HTERT RPE-1 (cell line): Measurements from ENCODE around the gene THBD.

Source experiments
- in situ Hi-C: fragments of 300-500 bp; cut with MboI; formaldehyde crosslinking; loops from 4 replicates; pipeline ENCODE4 v1.14.3; 2020; ENCODE audit warnings: low sequenced_read_pairs

The THBD gene

DNA sequence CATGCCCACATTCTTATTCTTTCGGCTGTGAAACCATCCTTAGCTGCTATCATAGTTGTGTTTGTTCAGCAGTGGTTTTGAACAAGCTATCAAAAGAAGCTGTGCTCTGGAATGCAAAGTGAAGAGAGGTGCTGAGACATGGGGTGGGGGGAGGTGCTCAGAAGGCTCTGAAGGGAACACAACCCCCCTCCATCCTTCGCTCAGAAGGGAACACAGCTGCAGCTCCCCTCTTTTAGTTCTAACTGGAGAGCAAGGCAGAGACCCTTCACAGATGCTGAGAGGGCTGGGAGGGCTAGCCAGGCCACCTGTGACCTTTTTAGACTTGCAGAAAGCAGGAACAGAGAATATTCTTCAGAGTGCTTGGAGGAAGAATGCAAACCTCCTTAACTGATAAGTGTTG lies 32.0 kb downstream of the THBD start:
- in situ Hi-C loops, result no loop called here

DNA sequence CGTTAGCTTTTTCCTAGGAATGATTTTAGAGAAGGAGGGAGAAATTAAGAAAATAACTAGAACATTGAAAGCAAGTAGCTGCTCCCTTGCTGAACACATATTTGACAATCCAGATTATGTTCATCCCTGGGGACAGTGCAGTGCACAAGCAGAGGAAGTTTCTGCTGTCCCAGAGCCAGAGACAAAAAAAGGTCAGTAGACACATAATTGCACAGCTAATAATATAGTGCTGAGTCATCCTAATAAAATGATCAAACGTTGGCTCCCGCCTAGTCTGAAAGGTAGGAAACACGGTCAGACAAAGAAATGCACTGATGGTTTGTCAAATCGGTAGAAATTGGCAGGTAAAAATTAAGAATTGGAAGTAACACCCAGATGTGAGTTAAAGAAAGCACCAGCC lies 36.0 kb downstream of the THBD start:
- in situ Hi-C loops, result no loop called here

DNA sequence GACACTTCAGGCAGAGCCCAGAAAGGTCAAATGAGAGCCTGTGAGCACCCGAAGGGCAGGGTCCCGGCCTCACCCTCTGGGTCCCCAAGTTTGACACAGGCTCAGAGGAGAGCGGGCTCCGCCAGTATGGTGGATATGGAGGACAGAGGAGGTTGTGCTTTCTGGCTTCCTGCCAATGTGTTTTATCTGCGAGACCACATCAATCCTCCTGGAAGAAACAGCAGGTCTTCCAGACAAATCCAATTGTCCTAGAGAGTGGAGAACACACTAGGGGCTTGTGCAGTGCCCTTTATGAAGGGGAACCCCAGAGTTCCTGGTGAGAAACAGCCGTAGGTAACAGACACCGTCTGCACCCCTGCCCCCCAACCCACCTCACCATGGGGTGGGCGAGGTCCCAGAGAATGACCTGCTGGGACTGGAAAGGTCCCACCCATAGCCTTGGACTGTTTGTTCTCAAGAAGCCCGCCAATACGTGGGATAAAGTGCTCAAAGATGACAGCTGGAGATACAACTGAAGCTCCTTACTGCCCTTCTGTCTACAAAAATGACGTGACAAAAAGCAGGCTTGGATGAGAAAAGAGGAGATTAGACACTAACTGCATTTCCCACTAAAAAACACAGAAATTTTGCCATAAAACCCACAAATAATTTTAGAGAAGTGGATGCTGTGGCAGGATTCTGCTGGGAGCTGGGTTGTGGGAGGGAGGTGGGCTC lies 38.3 kb downstream of the THBD start:
- in situ Hi-C loops, result no loop called here

DNA sequence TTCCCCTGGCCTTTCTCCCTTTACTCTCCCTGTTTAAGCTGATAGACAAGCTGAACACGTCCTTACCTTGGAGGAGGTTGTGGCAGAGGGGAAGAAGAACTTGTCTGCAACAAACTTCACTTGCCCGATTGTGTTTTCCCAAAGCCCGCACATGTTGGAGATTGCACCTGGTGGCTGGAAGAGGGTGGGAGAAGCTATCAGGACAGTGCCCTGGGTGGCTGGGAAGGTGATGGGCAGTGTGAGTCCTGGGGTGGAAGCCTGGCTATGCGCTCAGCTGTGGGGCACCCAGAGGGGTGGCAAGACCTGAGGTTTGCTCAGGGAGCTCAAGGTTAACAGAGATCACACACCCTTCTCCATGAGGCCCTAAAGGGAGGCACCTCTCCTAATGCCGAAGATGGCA lies 39.4 kb downstream of the THBD start:
- in situ Hi-C loops, result no loop called here

DNA sequence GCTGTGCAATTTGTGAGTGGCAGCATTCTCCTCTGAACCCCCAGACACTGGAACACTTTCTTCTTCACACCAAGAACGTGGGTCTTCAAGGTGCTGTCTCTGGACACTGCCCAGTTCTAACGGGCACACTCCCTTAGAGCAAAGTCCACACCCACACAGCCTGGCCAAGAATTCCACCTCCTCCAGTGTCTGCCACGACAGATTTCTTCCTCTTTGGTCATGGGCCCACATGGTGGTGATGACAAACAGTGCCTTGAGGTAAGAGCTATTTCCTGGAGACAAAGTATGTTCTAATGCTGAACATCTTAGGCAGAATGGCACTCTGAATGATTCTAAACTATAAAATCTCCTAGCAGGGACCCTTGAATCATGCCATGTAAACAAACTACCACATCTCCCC lies 39.8 kb downstream of the THBD start:
- in situ Hi-C loops, result no loop called here

DNA sequence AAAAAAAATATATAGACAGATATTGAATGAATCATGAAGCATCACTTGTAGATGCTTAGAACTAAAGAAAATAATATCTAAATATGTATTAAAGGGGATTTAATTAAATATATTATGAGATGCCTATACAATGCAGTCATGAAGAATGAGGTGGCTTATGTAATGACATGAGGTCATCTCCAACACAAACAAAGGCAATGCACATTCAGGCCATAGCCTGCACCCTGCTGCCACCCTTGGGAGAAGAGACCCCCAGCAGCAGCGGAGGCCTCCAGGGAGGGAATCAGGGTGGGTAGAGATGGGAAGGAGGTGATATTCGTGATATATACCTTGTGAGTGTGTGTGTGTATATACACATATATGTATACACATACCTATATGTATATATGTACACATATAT lies 40.8 kb downstream of the THBD start:
- in situ Hi-C loops, result no loop called here

DNA sequence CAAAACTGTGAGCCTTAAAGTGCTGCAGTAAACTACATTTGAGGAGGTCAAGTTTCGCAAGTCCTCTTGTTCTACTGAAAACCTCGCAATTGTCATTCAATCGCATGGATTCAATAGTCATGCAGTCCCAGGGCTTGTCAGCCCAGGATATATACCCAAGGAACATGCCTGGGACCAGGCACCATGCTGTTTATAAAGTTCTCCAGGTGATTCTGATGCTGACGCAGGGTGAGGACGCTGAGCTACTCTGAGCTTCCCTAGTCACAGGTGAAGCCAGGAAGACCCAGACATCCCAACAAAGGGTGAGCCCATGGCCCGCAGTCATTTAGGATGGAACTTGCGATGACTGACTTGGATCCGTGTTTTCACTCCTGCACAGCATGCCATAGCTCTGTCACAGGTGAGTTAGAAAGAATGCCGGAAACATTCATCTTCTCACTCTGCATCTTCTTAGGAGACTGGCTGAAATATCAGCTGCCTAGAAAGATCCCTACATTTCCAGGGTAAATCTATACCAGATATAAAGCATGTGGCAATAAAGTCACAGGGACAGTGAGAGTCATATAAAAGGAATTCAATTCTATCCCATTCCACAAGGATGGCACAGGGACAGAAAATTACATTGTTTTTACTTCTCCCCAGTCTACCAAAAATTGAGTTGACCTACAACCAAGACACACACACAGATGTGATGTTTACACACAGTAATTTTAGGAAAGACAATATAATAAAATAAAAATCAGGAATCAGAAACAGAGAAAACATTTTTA lies 41.4 kb downstream of the THBD start:
- in situ Hi-C loops, result no loop called here

DNA sequence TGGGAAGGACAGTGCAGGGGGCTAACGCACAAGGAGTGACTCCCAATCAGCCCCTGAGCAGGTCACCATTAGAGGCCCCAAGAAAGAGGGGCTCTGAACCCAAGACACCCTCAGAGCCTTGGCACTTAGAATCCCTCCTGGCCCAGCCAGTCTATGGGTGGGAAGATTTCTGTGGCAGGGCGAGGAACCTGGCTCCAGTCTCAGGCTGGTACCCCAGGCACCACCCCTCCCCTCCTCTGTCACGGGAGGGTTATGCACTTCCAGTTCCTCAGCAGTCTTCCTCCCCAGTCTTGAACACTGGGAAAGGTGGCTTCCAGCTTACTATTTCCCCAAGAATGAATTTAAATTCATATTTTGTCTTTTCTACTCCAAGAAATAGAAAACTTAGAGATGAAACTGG lies 42.0 kb downstream of the THBD start:
- in situ Hi-C loops, result no loop called here

DNA sequence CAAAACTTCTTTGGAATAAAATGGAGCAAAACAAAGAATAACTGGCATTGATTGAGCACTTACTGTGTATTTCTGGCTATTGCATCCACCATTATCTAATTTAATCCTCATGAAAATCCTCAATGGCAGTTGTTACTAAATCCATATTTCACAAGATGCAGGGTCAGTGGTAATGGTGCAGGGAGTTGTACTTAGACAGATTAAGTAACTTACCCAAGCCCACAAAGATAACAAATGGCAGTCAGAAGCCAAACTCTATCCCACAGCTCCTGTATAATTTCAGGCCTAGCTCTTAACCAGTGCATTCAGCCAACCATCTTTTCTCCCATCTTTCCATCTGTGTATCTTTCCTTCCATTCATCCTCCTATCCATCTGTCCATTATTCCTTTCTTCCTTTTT lies 43.7 kb downstream of the THBD start:
- in situ Hi-C loops, result no loop called here

DNA sequence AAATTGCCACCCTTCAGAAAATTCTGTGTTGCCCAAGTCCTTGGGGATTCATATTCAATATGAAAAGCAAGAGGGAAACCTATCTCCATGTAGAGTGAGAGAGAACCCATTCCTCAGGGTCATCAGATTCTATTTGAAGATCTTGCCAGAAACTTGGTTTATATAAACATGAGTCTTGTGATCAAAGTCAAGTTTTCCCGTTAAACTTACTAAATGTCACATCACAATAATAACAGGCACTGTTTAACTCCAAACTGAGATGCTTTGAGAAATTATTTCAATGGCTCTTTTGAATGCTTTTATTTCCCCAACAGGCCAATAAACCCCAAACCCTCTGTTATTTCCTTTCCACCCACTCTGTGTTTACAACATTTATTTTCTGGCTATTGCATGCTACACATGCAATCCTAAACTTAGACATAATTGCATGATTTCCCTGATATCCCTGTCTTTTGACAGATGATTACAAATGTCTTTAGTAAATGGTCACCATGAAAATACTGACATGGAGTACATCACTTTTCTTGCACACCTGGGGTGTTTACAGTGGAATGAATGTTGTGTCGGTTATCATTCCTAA lies 45.5 kb downstream of the THBD start:
- in situ Hi-C loops, result no loop called here

DNA sequence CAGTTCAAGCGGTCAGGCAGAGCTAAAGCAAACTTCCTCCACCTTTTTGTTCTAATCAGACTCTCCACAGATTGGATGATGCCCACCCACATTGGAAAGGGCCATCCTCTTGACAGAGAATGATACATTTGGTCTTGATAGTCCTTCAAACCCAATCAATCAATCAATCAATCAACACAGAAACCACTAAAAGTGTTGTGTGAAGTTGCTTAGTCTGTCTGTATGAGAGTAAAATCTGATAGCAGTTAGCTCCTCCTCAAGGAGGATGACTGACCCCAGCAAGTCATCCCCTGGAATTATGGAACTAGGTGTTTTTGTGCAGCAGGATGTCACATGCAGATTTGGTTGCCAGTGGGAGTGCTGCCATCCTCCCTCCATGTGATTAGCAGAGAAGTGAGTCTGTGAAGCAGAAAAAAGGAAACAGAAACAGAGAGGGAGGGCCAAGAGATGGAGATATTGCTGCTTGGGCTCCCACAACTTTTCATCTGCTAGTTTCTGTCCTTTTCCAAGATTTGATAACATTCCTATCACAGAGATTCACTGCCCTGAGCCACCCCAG lies 46.3 kb downstream of the THBD start:
- in situ Hi-C loops, result no loop called here

DNA sequence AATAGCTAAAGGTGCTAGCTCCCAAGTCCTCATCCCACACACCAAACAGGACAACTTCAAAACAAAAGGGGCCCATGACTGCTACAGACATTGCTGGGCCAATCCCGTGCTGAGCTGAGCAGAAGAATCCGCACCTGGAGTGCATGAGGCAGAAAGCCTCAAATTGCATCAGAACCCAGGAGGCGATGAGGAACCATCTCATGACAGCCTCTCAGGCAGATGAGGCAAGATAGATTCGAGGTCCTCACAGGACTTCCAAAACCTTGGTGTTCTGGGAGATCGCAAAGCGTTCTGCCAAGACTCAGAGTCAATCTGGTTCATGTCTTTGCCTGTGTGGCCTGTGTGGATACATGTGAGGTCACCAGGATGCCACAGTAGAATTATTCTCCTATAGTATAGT lies 47.2 kb downstream of the THBD start:
- in situ Hi-C loops, result no loop called here

DNA sequence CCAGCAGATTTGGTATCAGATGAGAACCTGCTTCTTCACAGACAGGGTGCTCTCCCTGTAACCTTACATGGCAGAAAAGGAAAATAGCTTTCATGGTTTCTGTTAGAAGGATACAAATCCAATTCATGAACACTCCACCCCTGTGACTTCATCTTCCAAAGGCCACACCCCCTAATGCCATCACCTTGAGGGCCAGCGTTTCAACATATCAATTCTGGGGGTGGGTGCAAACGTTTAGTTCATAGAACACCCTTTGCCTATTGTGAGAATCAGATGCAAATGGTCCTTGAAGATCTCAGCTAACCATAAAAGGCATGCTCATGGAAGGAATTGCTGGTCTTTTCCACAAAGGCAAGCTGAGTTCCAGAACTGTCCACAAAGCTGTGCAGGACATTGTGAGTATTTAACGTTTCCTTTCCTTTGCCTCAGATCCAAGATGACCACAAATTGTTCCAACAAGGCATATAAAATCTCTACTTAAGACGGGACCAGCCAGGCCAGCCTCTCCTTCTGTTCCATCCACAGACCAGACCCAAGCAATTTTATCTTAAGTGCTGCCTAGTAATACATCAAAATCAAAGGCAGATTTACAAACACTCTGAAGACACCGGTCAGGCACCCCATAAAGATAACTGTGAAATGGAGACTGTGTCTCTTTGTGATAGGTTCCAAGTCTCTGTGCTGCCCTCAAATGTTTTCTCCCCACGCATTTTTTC lies 49.1 kb downstream of the THBD start:
- in situ Hi-C loops, result no loop called here

DNA sequence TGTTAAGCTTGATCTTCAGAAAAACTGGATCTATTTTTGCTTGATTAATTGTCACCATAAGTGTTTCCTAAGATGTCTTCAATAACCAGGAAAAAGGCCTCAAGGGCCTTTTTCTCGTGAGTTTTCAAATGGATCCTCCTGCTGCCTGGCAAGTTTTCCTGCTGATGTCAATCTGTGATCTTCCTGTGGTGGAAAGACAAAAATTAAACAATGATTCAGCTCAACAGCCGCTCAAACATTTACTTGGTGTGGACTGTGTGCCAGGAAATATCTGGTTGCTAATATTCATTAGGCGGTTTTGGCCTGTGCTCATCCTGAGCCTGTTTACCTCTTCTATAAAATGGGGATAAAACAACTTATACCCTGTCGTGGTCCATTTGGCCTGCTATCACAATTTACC lies 49.7 kb downstream of the THBD start:
- in situ Hi-C loops, result no loop called here

DNA sequence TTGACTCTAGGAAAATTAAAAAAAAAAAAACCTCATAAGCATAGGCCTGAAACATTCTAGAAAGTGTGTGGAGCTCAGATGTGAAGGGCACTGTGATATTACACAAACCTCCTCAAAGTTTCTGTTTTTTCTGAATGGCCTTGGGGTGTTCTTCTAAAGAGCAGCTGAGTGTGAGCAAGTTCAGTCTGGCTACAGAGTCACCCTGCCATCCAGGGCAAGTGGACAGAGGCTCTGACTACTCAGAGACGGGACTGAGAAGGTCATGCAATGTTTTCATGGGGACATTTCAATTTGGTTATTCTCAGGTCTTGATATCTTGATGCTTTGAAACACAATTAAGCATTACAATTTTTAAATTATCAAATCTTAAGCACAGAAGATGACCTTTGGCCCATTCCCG lies 51.0 kb downstream of the THBD start:
- in situ Hi-C loops, result no loop called here

DNA sequence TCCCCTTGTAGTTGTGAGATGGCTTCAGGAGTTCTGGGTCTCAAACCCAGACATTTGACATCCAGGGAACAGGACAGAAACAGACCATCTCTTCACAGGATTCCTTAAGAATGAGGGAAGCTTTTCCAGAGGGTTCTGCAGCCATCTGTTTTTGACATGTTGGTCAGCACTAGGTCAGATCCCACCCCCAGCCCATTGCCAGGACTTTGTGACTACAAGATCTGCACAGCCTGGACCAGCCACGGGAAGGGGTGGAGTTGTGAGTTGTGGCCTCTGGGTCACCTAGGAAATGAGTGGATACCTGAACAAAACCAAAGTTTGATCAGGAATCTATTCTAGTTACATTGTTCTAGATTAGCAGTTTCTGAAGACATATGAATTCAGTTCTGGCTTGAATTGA lies 53.5 kb downstream of the THBD start:
- in situ Hi-C loops, result no loop called here
